HEK293T (cell line): Measurements from ENCODE around the gene G6PD.

Experiments used
- CTCF ChIA-PET: fragments of 350-600 bp; formaldehyde crosslinking; extraction: SDS; loops from one replicate; lab custom pipeline; 2021; ENCODE audit warnings: antibody characterized with exemption, inconsistent platforms; lab: Yijun Ruan, JAX
- POLR2A ChIA-PET: fragments of 350-600 bp; formaldehyde crosslinking; extraction: SDS; loops from one replicate; lab custom pipeline; 2020; ENCODE audit warnings: antibody characterized with exemption, inconsistent platforms; lab: Yijun Ruan, JAX
- DNase-seq: peaks from one replicate; pipeline ENCODE4 v3.0.0; 2012; ENCODE audit warnings: mixed read lengths; ENCODE audit errors: extremely low spot score
- ARNT ChIP-seq: fragments of 450-650 bp; IDR thresholded peaks from 2 replicates; pipeline ENCODE4 v1.6.1; 2017; ENCODE audit warnings: mild to moderate bottlenecking
- BHLHE40 ChIP-seq: fragments of 450-650 bp; IDR thresholded peaks from 2 replicates; pipeline ENCODE4 v1.6.1; 2016; ENCODE audit warnings: mild to moderate bottlenecking, moderate library complexity, borderline replicate concordance
- CTBP1 ChIP-seq: fragments of 450-650 bp; IDR thresholded peaks from 2 replicates; pipeline ENCODE4 v1.6.1; 2016; ENCODE audit warnings: borderline replicate concordance
- ELF4 ChIP-seq: fragments of 450-650 bp; IDR thresholded peaks from 2 replicates; pipeline ENCODE4 v1.6.1; 2017; ENCODE audit warnings: antibody characterized with exemption
- FOXA1 ChIP-seq: fragments of 450-650 bp; IDR thresholded peaks from 2 replicates; pipeline ENCODE4 v1.6.1; 2016; ENCODE audit warnings: mild to moderate bottlenecking
- FOXK2 ChIP-seq: fragments of 450-650 bp; IDR thresholded peaks from 2 replicates; pipeline ENCODE4 v1.6.1; 2016; ENCODE audit warnings: mild to moderate bottlenecking
- FOXM1 ChIP-seq: fragments of 450-650 bp; IDR thresholded peaks from 2 replicates; pipeline ENCODE4 v1.6.1; 2017; ENCODE audit warnings: mild to moderate bottlenecking, borderline replicate concordance
- HDGF ChIP-seq: fragments of 450-650 bp; IDR thresholded peaks from 2 replicates; pipeline ENCODE4 v1.6.1; 2017; ENCODE audit warnings: antibody characterized with exemption, borderline replicate concordance
- L3MBTL2 ChIP-seq: fragments of 450-650 bp; conservative IDR thresholded peaks from 2 replicates; pipeline ENCODE4 v1.6.1; 2016; ENCODE audit warnings: mild to moderate bottlenecking
- LEF1 ChIP-seq: fragments of 450-650 bp; IDR thresholded peaks from 2 replicates; pipeline ENCODE4 v1.6.1; 2017; ENCODE audit warnings: mild to moderate bottlenecking, borderline replicate concordance
- NFRKB ChIP-seq: fragments of 450-650 bp; IDR thresholded peaks from 2 replicates; pipeline ENCODE4 v1.6.1; 2016; ENCODE audit warnings: mild to moderate bottlenecking, moderate library complexity
- PKNOX1 ChIP-seq: fragments of 450-650 bp; IDR thresholded peaks from 2 replicates; pipeline ENCODE4 v1.6.1; 2016
- SP1 ChIP-seq: fragments of 450-650 bp; IDR thresholded peaks from 2 replicates; pipeline ENCODE4 v1.6.1; 2017
- SUZ12 ChIP-seq: fragments of 450-650 bp; IDR thresholded peaks from 2 replicates; pipeline ENCODE4 v1.6.1; 2016; ENCODE audit warnings: mild to moderate bottlenecking
- TARDBP ChIP-seq: fragments of 450-650 bp; IDR thresholded peaks from 2 replicates; pipeline ENCODE4 v1.6.1; 2016
- ZNF384 ChIP-seq: fragments of 450-650 bp; IDR thresholded peaks from 2 replicates; pipeline ENCODE4 v1.6.1; 2016

The G6PD gene

GRCh38 chrX:154484255-154485149 lies 62.1 kb downstream of the G6PD start:
- POLR2A ChIA-PET, result interaction anchor here (1.4 kb wide), 1 partner anchor 87 kb away, joined by 4 read pairs; the partner anchor contains the start of gene RPL10
- DNase-seq, result no peak

GRCh38 chrX:154483325-154483724 lies 63.3 kb downstream of the G6PD start:
- DNase-seq, result no peak
- TF ChIP-seq CTBP1 (no peak), FOXM1 (no peak), ELF4 (no peak), FOXK2 (no peak), SUZ12 (no peak), SP1 (no peak), LEF1 (no peak), TARDBP (no peak), FOXA1 (no peak), ARNT (no peak)
- ChIA-PET POLR2A (interaction anchor here (0.6 to 1.4 kb wide), 4 partner anchors 38 to 105 kb away, joined by 3 to 4 read pairs (median 3); partner anchors contain the start of gene RPL10), CTCF (interaction anchor here (0.6 kb wide), 1 partner anchor 77 kb away, joined by 3 read pairs; no protein-coding TSS in a partner anchor)

More at GRCh38 chrX:154484255-154485149, 62.1 kb downstream of the G6PD start:
- CTCF ChIA-PET, result no interaction called here
- no peak for TF ChIP-seq ELF4
- TF ChIP-seq FOXA1, result no peak

- DNase-seq, result no peak
- no peak for TF ChIP-seq ZNF384
- TF ChIP-seq FOXK2, result no peak
- TF ChIP-seq L3MBTL2, result no peak
- TF ChIP-seq SP1, result no peak
- no peak for TF ChIP-seq HDGF
- no peak for TF ChIP-seq ARNT
- no peak for TF ChIP-seq LEF1
- TF ChIP-seq ELF4, result no peak
- TF ChIP-seq FOXA1, result no peak
- TF ChIP-seq FOXM1, result no peak
- TF ChIP-seq SUZ12, result no peak
- no peak for TF ChIP-seq CTBP1
- no peak for TF ChIP-seq NFRKB
- no peak for TF ChIP-seq PKNOX1
- TF ChIP-seq TARDBP, result no peak
- TF ChIP-seq BHLHE40, result no peak
- ChIA-PET POLR2A (interaction anchor here (1.4 kb wide), 1 partner anchor 85 kb away, joined by 3 read pairs; no protein-coding TSS in a partner anchor), CTCF (interaction anchor here (0.6 kb wide), 1 partner anchor 76 kb away, joined by 3 read pairs; no protein-coding TSS in a partner anchor)
Observed at GRCh38 chrX:154482786-154483185, 63.9 kb downstream of the G6PD start.

- no peak for DNase-seq
- ChIA-PET POLR2A (interaction anchor here (0.7 to 1.4 kb wide), 2 partner anchors 8 to 85 kb away, joined by 3 read pairs; partner anchors contain the start of gene SLC10A3), CTCF (interaction anchor here (0.6 kb wide), 1 partner anchor 50 kb away, joined by 3 read pairs; no protein-coding TSS in a partner anchor)
- TF ChIP-seq CTBP1 (no peak), SUZ12 (no peak), SP1 (no peak), FOXM1 (no peak), BHLHE40 (no peak), ZNF384 (no peak), FOXA1 (no peak), FOXK2 (no peak), TARDBP (no peak), L3MBTL2 (no peak), HDGF (no peak), ARNT (no peak), PKNOX1 (no peak), ELF4 (no peak), LEF1 (no peak), NFRKB (no peak)
Observed at GRCh38 chrX:154481911-154482601, 64.6 kb downstream of the G6PD start.
